Uterus (tissue), 4 donors: ENCODE results near the gene SECTM1. TPM values are rescaled to one million over a fixed set of nuclear protein-coding genes. Genes with fewer than 3 reads are reported as not detected.

ENCODE experiments used
- DNase-seq, 2 donors: peaks; one replicate each; pipeline ENCODE4 v3.0.0-alpha.2; 2019 to 2020
- H3K27ac ChIP-seq, 2 donors: fragments of 200-600 bp; sonication (generic); 1 replicate in 1 of 2; 2 replicates in 1 of 2; pipeline ENCODE4 v1.5.1; 2016 to 2018
- H3K27me3 ChIP-seq, 2 donors: fragments of 200-600 bp; sonication (generic); one replicate each; pipeline ENCODE4 v1.5.1; 2018 to 2019; ENCODE audit warnings: control low read depth in 1 of 2
- H3K36me3 ChIP-seq, 2 donors: fragments of 200-600 bp; sonication (generic); one replicate each; pipeline ENCODE4 v1.5.1; 2019; ENCODE audit warnings: control low read depth in 1 of 2
- H3K4me1 ChIP-seq, 2 donors: fragments of 200-600 bp; sonication (generic); one replicate each; pipeline ENCODE4 v1.5.1; 2018 to 2019; ENCODE audit warnings: control low read depth in 1 of 2
- H3K4me3 ChIP-seq, 2 donors: fragments of 200-600 bp; sonication (generic); 1 replicate in 1 of 2; 2 replicates in 1 of 2; pipeline ENCODE4 v1.5.1; 2018 to 2019; ENCODE audit warnings: mild to moderate bottlenecking in 1 of 2
- H3K9me3 ChIP-seq, 2 donors: fragments of 200-600 bp; sonication (generic); one replicate each; pipeline ENCODE4 v1.5.1; 2019; ENCODE audit warnings: control low read depth in 1 of 2
- POLR2A ChIP-seq, 2 donors: fragments of 450-650 bp; IDR thresholded peaks; one replicate each; pipeline ENCODE4 v1.6.1; 2016; ENCODE audit warnings: antibody characterized with exemption in 2 of 2, mild to moderate bottlenecking in 1 of 2, moderate library complexity in 1 of 2
- intact Hi-C: fragments of 100-400 bp; cut with DNase I; formaldehyde crosslinking; loops from one replicate; pipeline ENCODE4 v1.15.1; 2023; ENCODE audit warnings: low total_unique reads
- total RNA-seq, 4 donors: library from RNA; depleted of rRNA in 3 of 4; stranded (reverse); fragments of >200 nt in 3 of 4; gene quantifications; one replicate each; pipeline versions ENCODE4 v1.1.0 to v1.2.4, GENCODE V29; 2014 to 2023
- TF ChIP-seq, protein P1 (sequence below), 4 experiments: fragments of 200-600 bp in 2 of 4; fragments of 450-650 bp in 2 of 4; sonication (generic) in 2 of 4; IDR thresholded peaks; one replicate each; pipeline ENCODE4 v1.5.1; 2016 to 2019; ENCODE audit warnings: antibody characterized with exemption in 4 of 4, mild to moderate bottlenecking in 2 of 4, moderate library complexity in 1 of 4
- donor health status: DM: yes; HTN: yes; CAD: no.

Gene SECTM1
- total RNA-seq, 4 donors from 2014 or later = 3.5 to 29.4 (median 9.0) TPM

DNA sequence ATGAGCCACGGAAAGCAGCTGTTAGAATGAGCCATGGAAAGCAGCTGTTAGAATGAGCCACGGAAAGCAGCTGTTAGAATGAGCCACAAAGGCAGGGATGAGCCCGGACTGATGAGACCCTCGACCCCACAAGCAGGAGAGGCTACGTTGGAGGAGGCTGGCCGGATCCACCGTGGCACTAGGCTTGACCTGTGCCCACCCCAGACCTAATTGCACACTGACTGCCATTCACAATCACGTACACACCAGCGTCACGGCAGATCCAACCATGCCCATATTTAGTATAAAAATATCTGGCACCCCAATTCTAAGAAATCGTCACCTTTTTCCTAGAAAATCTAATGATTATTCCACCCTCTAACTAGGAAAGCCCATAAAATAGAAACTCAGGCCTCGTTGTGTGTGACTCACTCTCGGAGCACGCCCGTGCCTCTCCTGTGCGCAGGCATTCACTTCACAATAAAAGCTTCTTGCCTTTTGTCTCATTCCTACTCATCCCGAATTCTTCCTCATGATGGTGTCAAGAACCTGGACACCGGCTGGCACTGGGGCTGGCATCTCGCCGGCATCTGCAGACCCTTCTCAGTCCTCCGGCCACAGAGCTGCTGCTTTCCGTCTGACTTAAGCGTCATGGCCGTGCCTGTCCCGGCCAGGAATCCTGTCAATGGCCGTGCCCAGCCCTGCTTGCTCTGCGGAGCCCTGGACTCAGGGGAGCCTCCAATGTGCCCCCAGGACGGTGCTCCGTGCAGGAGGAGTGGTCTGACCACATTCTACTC, 5.5 kb upstream of the SECTM1 start:
- Histone ChIP-seq H3K4me1 (peaks cover 0 to 8% of the 10 kb centered on the region in 2 donors), H3K4me3 (peak overlapping the region; percentile 34 to 43), H3K27ac (peak overlapping the region; percentile 80 to 82), H3K27me3 (no peaks in the 10 kb centered on the region), H3K36me3 (no peaks in the 10 kb centered on the region), H3K9me3 (no peaks in the 10 kb centered on the region)
- intact Hi-C loops = no loop called here
- TF ChIP-seq POLR2A (IDR thresholded peaks at IDR 0.05) = peak in 1 of 2 donors; percentile 12
- TF ChIP-seq, protein P1, sequence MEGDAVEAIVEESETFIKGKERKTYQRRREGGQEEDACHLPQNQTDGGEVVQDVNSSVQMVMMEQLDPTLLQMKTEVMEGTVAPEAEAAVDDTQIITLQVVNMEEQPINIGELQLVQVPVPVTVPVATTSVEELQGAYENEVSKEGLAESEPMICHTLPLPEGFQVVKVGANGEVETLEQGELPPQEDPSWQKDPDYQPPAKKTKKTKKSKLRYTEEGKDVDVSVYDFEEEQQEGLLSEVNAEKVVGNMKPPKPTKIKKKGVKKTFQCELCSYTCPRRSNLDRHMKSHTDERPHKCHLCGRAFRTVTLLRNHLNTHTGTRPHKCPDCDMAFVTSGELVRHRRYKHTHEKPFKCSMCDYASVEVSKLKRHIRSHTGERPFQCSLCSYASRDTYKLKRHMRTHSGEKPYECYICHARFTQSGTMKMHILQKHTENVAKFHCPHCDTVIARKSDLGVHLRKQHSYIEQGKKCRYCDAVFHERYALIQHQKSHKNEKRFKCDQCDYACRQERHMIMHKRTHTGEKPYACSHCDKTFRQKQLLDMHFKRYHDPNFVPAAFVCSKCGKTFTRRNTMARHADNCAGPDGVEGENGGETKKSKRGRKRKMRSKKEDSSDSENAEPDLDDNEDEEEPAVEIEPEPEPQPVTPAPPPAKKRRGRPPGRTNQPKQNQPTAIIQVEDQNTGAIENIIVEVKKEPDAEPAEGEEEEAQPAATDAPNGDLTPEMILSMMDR (IDR thresholded peaks at IDR 0.05) = no peak
- DNase-seq = peak; percentile 66 to 75

DNA sequence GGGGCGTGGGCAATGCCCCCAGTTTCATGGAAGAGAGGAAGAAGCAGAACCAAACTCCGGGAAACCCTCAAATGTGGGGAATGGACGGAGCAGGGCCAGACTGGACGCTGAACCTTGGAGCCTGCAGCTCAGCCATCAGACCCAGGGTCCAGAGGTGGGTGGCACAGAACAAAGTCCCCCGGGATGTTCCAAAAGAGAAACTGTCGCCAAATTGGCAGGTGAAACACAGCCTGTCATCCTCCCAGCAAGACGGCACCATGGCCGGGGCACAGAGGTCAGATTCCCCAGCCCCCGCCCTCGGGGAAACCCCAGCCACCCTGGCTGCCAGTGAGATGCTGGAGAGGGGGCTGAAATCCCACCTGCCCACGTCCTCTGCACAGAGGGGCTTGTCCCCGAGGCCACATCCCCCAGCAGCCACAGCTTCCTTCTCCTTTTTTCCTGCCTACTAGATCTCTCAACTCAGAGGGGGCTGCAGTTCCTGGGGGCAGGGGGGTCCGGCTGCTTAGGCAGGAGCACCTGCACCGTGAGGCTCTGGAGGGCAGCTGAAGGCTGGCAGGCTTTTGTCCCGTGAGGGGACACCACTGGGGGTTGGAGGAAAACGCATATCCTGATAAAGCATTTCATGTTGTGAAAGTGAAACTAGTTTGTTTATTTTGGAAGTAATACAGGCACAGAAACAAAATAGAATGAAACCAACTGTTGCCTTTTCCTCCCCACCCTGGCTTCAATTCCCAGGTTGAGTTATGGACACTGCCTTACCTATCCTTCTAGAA, 1.2 kb upstream of the SECTM1 start:
- H3K4me3 ChIP-seq = peak overlapping the region; percentile 12 to 29
- TF ChIP-seq, protein P1 (IDR thresholded peaks at IDR 0.05) = no peak
- TF ChIP-seq POLR2A (IDR thresholded peaks at IDR 0.05) = no peak
- H3K4me1 ChIP-seq = peaks cover 0 to 12% of the 10 kb centered on the region in 2 donors
- H3K36me3 ChIP-seq = no peaks in the 10 kb centered on the region
- no peaks in the 10 kb centered on the region for H3K27me3 ChIP-seq
- no peak for DNase-seq
- intact Hi-C loops = no loop called here
- peak overlapping the region; percentile 69 to 74 for H3K27ac ChIP-seq
- no peaks in the 10 kb centered on the region for H3K9me3 ChIP-seq

DNA sequence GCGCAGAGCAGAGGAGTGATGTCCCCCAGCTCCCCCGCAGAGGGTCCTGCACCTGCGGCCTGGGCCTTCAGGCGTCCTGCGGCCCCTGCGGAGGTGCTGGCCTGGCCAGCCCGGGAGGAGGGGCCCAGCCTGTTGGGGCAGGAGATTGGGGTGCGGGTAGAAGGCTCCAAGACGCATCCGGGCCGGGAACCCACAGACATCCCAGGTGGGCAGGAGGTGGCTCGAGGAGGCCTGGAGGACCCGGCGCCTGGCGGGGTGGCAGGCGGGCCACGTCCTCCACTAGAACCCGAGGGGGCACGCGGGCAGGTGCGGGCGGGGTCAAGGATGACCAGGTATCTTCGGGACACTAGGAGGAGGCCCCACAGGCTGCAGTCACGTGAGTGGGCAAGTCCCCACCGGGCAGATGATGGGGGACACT, 647 bp upstream of the SECTM1 start:
- Histone ChIP-seq H3K4me1 (peaks cover 0 to 12% of the 10 kb centered on the region in 2 donors), H3K4me3 (peak overlapping the region; percentile 51 to 54), H3K36me3 (no peaks in the 10 kb centered on the region), H3K9me3 (no peaks in the 10 kb centered on the region), H3K27ac (peak overlapping the region; percentile 69 to 74), H3K27me3 (no peaks in the 10 kb centered on the region)
- DNase-seq = no peak
- no peak for TF ChIP-seq POLR2A (IDR thresholded peaks at IDR 0.05)
- TF ChIP-seq, protein P1 (IDR thresholded peaks at IDR 0.05) = no peak
- intact Hi-C loops = no loop called here

DNA sequence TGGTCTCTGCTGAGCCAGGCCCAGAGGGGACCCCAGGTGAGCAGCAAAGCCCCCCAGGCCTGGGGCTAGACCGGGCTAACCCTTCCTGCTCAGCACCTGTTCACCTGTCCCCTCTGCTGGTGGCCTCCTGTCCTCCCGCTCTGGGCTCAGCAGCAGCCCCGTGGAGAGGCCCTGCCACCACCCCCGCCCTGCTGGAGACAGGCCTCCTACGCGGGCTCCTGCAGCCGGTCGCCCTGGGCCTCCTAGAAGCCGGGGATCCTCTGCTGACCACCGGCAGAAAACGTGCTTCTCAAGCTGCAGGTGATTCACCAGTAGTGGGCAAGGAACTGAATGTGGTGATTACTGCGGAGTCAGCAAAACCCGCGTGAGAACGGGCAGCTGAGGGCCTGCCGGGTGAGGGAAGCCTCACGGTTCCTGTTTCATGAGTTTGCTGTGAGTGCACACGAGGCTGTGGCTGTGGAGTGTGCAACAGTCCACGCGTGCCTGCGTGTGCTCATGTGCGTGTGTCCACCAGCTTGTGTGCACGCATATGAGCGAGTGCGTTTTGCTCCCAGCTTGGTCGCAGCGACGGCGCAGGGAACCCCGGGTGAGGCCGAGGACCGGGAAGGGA, 792 bp downstream of the SECTM1 start:
- no peaks in the 10 kb centered on the region for H3K27me3 ChIP-seq

More for the DNA sequence above, 792 bp downstream of the SECTM1 start:
- H3K4me3 ChIP-seq = peak overlapping the region; percentile 51 to 54
- no peaks in the 10 kb centered on the region for H3K36me3 ChIP-seq
- intact Hi-C loops = no loop called here
- no peaks in the 10 kb centered on the region for H3K9me3 ChIP-seq
- H3K27ac ChIP-seq = peak overlapping the region in 1 of 2 donors; percentile 74
- TF ChIP-seq, protein P1 (IDR thresholded peaks at IDR 0.05) = no peak
- TF ChIP-seq POLR2A (IDR thresholded peaks at IDR 0.05) = no peak
- peak in 1 of 2 donors; percentile 47 for DNase-seq
- H3K4me1 ChIP-seq = peaks cover 0 to 12% of the 10 kb centered on the region in 2 donors
